ENCODE data around the gene HOXD13. TPM values are rescaled to one million over a fixed set of nuclear protein-coding genes. Genes with fewer than 3 reads are reported as not detected.

HOXD13 gene
- total RNA-seq, 2 experiments from 2014 or later = not detected

DNA sequence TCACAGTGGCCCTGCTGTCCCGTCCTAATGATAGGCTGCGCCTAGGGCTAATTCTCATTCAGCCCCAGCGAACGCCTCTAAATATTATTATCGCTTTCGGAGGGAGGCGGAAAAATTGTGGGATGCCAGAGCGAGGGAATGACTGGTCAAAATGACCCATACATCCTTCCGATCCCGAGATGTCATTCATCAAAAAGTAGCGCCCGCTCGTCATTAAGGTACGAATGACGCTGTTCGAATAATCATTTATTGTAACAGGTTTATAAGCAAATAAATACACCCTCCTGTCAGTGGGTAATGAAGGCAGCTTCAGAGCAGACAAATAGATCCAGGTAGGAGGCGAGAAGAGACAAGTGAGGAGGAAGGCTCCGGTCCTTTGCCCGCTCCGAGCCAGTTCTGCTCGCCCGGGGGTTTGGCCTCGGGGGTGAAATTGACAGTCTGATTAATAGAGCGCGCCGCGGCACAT lies 8.7 kb upstream of the HOXD13 start, which contains the start of gene EVX2:
EVX2 (minus strand) TSS at position 167 of the 466 bp plus-strand sequence. CDS start 186 bp downstream, outside the sequence.
- POLR2A ChIA-PET = interaction anchor here (0.7 to 2.0 kb wide), 2 partner anchors 11 to 1746 kb away, joined by 3 to 5 read pairs; no protein-coding TSS in a partner anchor
- Mint-ChIP-seq H3K4me3 (peak within 1 kb of the TSS; percentile 76), H3K27ac (peak within 1 kb of the TSS; percentile 81), H3K27me3 (peaks cover 89% of the 10 kb centered on the region), H3K36me3 (ENCODE audit: low read depth) (peaks cover 57% of the 10 kb centered on the region), H3K9me3 (peaks cover 12% of the 10 kb centered on the region), H3K4me1 (ENCODE audit: low read depth) (peaks cover 41% of the 10 kb centered on the region)
- Histone ChIP-seq H3K4me1 (ENCODE audit: insufficient read depth, low read length) (peaks cover 48% of the 10 kb centered on the region), H3K4me3 (ENCODE audit: low read length) (no peak within 1 kb of the TSS), H3K9me3 (ENCODE audit: control insufficient read depth in 1 of 2, insufficient read depth in 1 of 2, low read length in 2 of 2) (peaks cover 59 to 92% of the 10 kb centered on the region in 2 experiments), H3K36me3 (ENCODE audit: insufficient read depth, low read length) (no peaks in the 10 kb centered on the region), H3K27ac (ENCODE audit: low read depth in 1 of 2, low read length in 2 of 2) (no peak within 1 kb of the TSS), H3K27me3 (ENCODE audit: control insufficient read depth in 1 of 2, insufficient read depth in 2 of 2, low read length in 2 of 2) (peaks cover 93 to 96% of the 10 kb centered on the region in 2 experiments)
- ATAC-seq (ENCODE audit: poor library complexity) (no peak), DNase-seq (peak in 1 of 14 experiments; percentile 29)
- TF ChIP-seq, protein P1, sequence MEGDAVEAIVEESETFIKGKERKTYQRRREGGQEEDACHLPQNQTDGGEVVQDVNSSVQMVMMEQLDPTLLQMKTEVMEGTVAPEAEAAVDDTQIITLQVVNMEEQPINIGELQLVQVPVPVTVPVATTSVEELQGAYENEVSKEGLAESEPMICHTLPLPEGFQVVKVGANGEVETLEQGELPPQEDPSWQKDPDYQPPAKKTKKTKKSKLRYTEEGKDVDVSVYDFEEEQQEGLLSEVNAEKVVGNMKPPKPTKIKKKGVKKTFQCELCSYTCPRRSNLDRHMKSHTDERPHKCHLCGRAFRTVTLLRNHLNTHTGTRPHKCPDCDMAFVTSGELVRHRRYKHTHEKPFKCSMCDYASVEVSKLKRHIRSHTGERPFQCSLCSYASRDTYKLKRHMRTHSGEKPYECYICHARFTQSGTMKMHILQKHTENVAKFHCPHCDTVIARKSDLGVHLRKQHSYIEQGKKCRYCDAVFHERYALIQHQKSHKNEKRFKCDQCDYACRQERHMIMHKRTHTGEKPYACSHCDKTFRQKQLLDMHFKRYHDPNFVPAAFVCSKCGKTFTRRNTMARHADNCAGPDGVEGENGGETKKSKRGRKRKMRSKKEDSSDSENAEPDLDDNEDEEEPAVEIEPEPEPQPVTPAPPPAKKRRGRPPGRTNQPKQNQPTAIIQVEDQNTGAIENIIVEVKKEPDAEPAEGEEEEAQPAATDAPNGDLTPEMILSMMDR (IDR thresholded peaks at IDR 0.05) = no peak
- CTCF ChIA-PET = no interaction called here
- intact Hi-C loops (cut with DNase I, micrococcal nuclease) = loop anchor here (5.0 to 10.0 kb wide), 3 partner anchors 33 to 1749 kb away; partner anchors contain the start of genes HOXD10 (in 1 of the 2) and SP9 (in 1 of the 2)

GRCh38 chr2:176084611-176085119 lies 7.9 kb upstream of the HOXD13 start:
- Mint-ChIP-seq H3K36me3 (ENCODE audit: low read depth) (peaks cover 51% of the 10 kb centered on the region), H3K4me1 (ENCODE audit: low read depth) (peaks cover 35% of the 10 kb centered on the region), H3K27ac (peak overlapping the region; percentile 81), H3K27me3 (peaks cover 89% of the 10 kb centered on the region), H3K4me3 (peak overlapping the region; percentile 48), H3K9me3 (peaks cover 10% of the 10 kb centered on the region)
- H3K4me1 ChIP-seq (ENCODE audit: insufficient read depth, low read length) = peaks cover 42% of the 10 kb centered on the region
- peaks cover 52 to 84% of the 10 kb centered on the region in 2 experiments for H3K9me3 ChIP-seq (ENCODE audit: control insufficient read depth in 1 of 2, insufficient read depth in 1 of 2, low read length in 2 of 2)
- DNase-seq (no peak), ATAC-seq (ENCODE audit: poor library complexity) (no peak)
- intact Hi-C loops (cut with DNase I, micrococcal nuclease) = loop anchor here (5.0 to 10.0 kb wide), 4 partner anchors 33 to 1750 kb away; partner anchors contain the start of genes HOXD10 (in 1 of the 2) and SP9 (in 1 of the 2)
- H3K27ac ChIP-seq (ENCODE audit: low read depth in 1 of 2, low read length in 2 of 2) = no peak overlapping the region
- CTCF ChIA-PET = no interaction called here
- H3K4me3 ChIP-seq (ENCODE audit: low read length) = no peak overlapping the region
- TF ChIP-seq, protein P1 (IDR thresholded peaks at IDR 0.05) = no peak
- H3K36me3 ChIP-seq (ENCODE audit: insufficient read depth, low read length) = no peaks in the 10 kb centered on the region
- POLR2A ChIA-PET = interaction anchor here (0.7 to 1.4 kb wide), 2 partner anchors 12 to 1747 kb away, joined by 3 to 4 read pairs; no protein-coding TSS in a partner anchor
- peaks cover 93 to 96% of the 10 kb centered on the region in 2 experiments for H3K27me3 ChIP-seq (ENCODE audit: control insufficient read depth in 1 of 2, insufficient read depth in 2 of 2, low read length in 2 of 2)

DNA sequence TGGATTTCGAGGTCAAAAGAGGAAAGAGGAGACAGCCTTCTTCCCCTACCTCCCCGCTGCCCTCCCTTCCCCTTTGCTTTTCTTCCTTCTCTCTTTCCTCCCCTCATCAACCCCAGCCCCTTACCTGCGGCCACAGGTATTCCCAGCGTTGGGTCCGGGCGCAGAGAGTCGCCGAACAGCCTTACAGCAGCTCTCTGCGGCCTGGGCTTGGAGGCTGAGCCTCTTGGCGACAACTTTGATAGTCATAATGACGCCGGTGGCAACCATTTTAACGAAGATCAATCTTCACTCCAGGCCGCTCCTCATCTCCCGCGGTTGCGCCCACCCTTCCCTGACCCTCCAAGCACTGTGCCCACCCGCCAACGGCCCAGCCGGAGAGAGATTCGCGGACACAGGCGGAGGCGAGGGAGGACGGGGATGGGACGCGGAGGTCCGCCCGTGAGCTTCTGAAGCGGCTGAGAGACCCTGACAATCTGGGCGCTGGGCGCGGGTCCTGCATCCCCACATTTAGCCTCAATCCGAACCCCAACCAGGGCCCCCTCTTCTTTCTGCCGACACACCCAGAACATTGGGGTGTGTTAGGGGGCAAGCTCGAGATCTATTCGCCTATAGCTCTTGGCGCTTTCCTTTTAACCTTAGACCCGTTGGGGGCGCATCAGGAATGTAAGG lies 7.3 kb upstream of the HOXD13 start:
- H3K4me3 Mint-ChIP-seq = peak overlapping the region; percentile 51
- intact Hi-C loops (cut with DNase I, micrococcal nuclease) = loop anchor here in 1 of 2 experiments (5.0 to 10.0 kb wide), 2 partner anchors 47 to 1750 kb away; partner anchors contain the start of gene SP9
- CTCF ChIA-PET = no interaction called here

More for the DNA sequence above, 7.3 kb upstream of the HOXD13 start:
- H3K27ac ChIP-seq (ENCODE audit: low read depth in 1 of 2, low read length in 2 of 2) = no peak overlapping the region
- ATAC-seq (ENCODE audit: poor library complexity) (no peak), DNase-seq (peak in 1 of 14 experiments; percentile 30)
- H3K9me3 Mint-ChIP-seq = peaks cover 10% of the 10 kb centered on the region
- H3K27me3 Mint-ChIP-seq = peaks cover 94% of the 10 kb centered on the region
- TF ChIP-seq, protein P1 (IDR thresholded peaks at IDR 0.05) = no peak
- POLR2A ChIA-PET = interaction anchor here (1.4 kb wide), 1 partner anchor 11 kb away, joined by 4 read pairs; no protein-coding TSS in a partner anchor
- peak overlapping the region; percentile 81 for H3K27ac Mint-ChIP-seq
- H3K4me1 ChIP-seq (ENCODE audit: insufficient read depth, low read length) = peaks cover 38% of the 10 kb centered on the region
- peaks cover 52 to 79% of the 10 kb centered on the region in 2 experiments for H3K9me3 ChIP-seq (ENCODE audit: control insufficient read depth in 1 of 2, insufficient read depth in 1 of 2, low read length in 2 of 2)
- peaks cover 97 to 99% of the 10 kb centered on the region in 2 experiments for H3K27me3 ChIP-seq (ENCODE audit: control insufficient read depth in 1 of 2, insufficient read depth in 2 of 2, low read length in 2 of 2)
- H3K4me3 ChIP-seq (ENCODE audit: low read length) = no peak overlapping the region
- H3K36me3 Mint-ChIP-seq (ENCODE audit: low read depth) = peaks cover 51% of the 10 kb centered on the region
- H3K36me3 ChIP-seq (ENCODE audit: insufficient read depth, low read length) = no peaks in the 10 kb centered on the region
- peaks cover 35% of the 10 kb centered on the region for H3K4me1 Mint-ChIP-seq (ENCODE audit: low read depth)

All from CD4-positive, alpha-beta T cell (primary cell).